NT2/D1 (cell line): Measurements from ENCODE around the gene MPP2.

ENCODE experiments used
- DNase-seq: peaks from one replicate; pipeline ENCODE4 v3.0.0-alpha.2; 2011; ENCODE audit warnings: low read depth, low spot score
- H3K27me3 ChIP-seq: 2 replicates; pipeline ENCODE4 v1.6.0; 2011; ENCODE audit warnings: mild to moderate bottlenecking; ENCODE audit not compliant: insufficient read length, insufficient read depth
- H3K36me3 ChIP-seq: 2 replicates; pipeline ENCODE4 v1.6.1; 2011; ENCODE audit warnings: mild to moderate bottlenecking, low read length, mixed read lengths; ENCODE audit not compliant: insufficient read depth, insufficient read length
- H3K4me1 ChIP-seq: 2 replicates; pipeline ENCODE4 v1.5.1; 2011; ENCODE audit not compliant: insufficient read depth, insufficient read length
- H3K4me3 ChIP-seq: 2 replicates; pipeline ENCODE4 v1.5.1; 2011; ENCODE audit warnings: low read depth; ENCODE audit not compliant: insufficient read length
- H3K9ac ChIP-seq: 2 replicates; pipeline ENCODE4 v1.6.0; 2011; ENCODE audit warnings: low read depth; ENCODE audit not compliant: insufficient read length
- H3K9me3 ChIP-seq: 2 replicates; pipeline ENCODE4 v1.5.1; 2011; ENCODE audit warnings: mild to moderate bottlenecking, low read length; ENCODE audit not compliant: insufficient read depth
- SUZ12 ChIP-seq: IDR thresholded peaks from 2 replicates; pipeline ENCODE4 v1.6.1; 2011; ENCODE audit not compliant: insufficient read length, insufficient read depth; ENCODE audit errors: extremely low read depth
- YY1 ChIP-seq: IDR thresholded peaks from 2 replicates; pipeline ENCODE4 v1.6.1; 2011; ENCODE audit not compliant: insufficient read length, insufficient read depth
- ZNF274 ChIP-seq: IDR thresholded peaks from 2 replicates; pipeline ENCODE4 v1.6.1; 2011; ENCODE audit warnings: mild to moderate bottlenecking, low read depth, low read length

The MPP2 gene

GRCh38 chr17:43878260-43879175, 28.8 kb downstream of the MPP2 start:
- Histone ChIP-seq H3K27me3 (no peaks in the 10 kb centered on the region), H3K36me3 (peaks cover 27% of the 10 kb centered on the region), H3K9ac (peak overlapping the region; percentile 58), H3K4me3 (no peak overlapping the region), H3K9me3 (no peaks in the 10 kb centered on the region), H3K4me1 (peaks cover 15% of the 10 kb centered on the region)
- DNase-seq = peak; percentile 68
- TF ChIP-seq YY1 (no peak), ZNF274 (no peak), SUZ12 (no peak)

DNA sequence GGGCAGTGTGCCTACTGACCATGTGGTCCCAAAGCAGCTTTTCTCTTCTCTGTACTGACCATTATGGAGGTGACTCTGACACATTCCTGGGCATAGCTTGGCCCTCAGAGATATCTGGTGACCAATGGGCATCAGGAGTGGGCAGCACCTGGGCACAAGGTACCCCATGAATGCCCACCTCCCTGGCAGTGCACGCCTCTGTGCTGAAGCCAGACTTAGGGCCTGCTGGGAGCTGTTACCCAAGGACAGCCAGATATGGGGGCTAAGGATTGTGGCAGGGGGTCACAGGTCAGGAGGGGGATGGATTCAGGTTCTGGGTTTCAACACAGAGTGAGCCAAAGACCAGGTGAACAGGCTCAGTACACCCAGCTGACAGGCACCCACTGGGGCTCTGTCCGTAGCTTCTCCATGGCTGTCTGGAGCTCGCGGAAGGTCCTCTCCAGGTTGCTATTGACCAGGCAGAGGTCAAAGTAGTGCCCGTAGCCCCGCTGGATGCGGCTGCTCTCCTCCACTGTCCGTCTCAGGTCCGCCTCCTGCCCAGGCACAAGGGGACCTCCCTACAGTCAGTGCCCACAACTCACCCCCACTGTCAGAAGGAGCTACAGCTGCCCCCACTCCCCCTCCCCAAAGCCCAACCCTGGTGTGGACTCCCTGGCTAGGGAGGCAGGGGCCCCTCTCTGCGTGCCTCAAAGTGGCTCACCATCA, 29.7 kb downstream of the MPP2 start:
- no peak for TF ChIP-seq SUZ12
- TF ChIP-seq ZNF274 = no peak
- TF ChIP-seq YY1 = no peak
- Histone ChIP-seq H3K9me3 (no peaks in the 10 kb centered on the region), H3K4me1 (peaks cover 15% of the 10 kb centered on the region), H3K4me3 (no peak overlapping the region), H3K9ac (no peak overlapping the region), H3K36me3 (peaks cover 27% of the 10 kb centered on the region), H3K27me3 (no peaks in the 10 kb centered on the region)
- DNase-seq = no peak

GRCh38 chr17:43877031-43877430, 30.3 kb downstream of the MPP2 start:
- peaks cover 25% of the 10 kb centered on the region for H3K36me3 ChIP-seq
- no peaks in the 10 kb centered on the region for H3K9me3 ChIP-seq
- no peaks in the 10 kb centered on the region for H3K27me3 ChIP-seq
- H3K9ac ChIP-seq = no peak overlapping the region
- no peak overlapping the region for H3K4me3 ChIP-seq
- TF ChIP-seq SUZ12 = no peak
- no peak for TF ChIP-seq ZNF274
- no peak for TF ChIP-seq YY1
- peaks cover 15% of the 10 kb centered on the region for H3K4me1 ChIP-seq
- DNase-seq = no peak

DNA sequence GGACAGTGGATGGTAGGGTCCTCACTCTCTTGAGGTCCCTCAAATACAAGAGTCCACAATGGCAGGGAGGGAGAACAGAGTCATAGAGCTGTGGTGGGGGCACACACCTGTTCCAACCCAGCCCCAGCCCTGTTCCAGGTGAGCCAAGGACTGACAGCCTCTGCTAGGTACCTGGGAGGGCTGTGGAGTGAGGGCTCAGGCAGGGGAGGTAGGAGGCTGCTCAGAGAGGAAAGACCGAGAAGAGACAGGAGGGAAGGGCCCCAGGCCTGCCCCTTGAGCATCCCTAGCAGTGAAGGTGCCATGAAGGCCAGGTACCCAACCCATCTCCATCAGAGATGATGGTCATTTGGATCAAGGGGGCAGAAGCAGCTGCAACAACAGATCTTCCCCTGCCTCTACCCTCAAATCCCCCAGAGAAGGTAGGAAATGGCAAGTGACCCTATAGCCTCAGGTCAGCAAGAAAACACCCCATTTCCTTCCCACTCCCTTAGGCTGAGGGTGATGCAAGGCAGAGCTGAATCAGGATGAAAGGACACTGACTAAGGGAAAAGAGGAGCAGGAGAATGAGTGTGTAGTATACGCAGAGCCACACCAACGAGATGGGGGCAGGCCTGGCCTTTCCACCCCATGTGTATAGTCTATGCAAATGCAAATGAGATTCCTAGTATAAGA, 31.7 kb downstream of the MPP2 start:
- H3K4me3 ChIP-seq = no peak overlapping the region
- H3K36me3 ChIP-seq = peaks cover 14% of the 10 kb centered on the region
- no peak overlapping the region for H3K9ac ChIP-seq
- no peaks in the 10 kb centered on the region for H3K9me3 ChIP-seq
- no peaks in the 10 kb centered on the region for H3K27me3 ChIP-seq
- H3K4me1 ChIP-seq = peaks cover 15% of the 10 kb centered on the region
- TF ChIP-seq SUZ12 = no peak
- no peak for TF ChIP-seq ZNF274
- no peak for TF ChIP-seq YY1
- DNase-seq = no peak

- H3K9ac ChIP-seq = no peak overlapping the region
- H3K4me1 ChIP-seq = peaks cover 7% of the 10 kb centered on the region
- DNase-seq = no peak
- H3K36me3 ChIP-seq = peaks cover 11% of the 10 kb centered on the region
- H3K9me3 ChIP-seq = no peaks in the 10 kb centered on the region
- TF ChIP-seq ZNF274 (no peak), YY1 (no peak), SUZ12 (no peak)
- H3K4me3 ChIP-seq = no peak overlapping the region
- H3K27me3 ChIP-seq = no peaks in the 10 kb centered on the region
Observed at GRCh38 chr17:43874293-43874692, 33.0 kb downstream of the MPP2 start.

DNA sequence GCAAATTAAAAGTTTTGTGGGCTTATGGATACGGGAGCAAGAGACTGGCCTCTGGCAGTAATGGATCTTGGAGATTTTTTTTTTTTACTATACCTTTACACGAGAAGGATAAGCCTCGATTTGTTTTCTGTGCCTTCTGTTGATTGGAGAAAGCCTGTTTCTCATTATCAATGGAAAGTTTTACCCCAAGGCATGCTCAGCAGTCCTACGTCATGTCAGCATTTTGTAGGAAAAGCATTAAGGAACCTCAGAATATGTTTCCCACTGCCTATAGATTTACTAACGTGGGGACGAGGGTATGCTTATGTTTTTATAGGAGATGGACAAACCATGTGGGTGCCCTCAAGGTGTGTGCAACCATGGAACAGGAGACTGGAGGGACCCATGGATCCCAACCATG, 33.5 kb downstream of the MPP2 start:
- Histone ChIP-seq H3K4me3 (no peak overlapping the region), H3K36me3 (peaks cover 11% of the 10 kb centered on the region), H3K9me3 (no peaks in the 10 kb centered on the region), H3K27me3 (no peaks in the 10 kb centered on the region), H3K4me1 (peaks cover 2% of the 10 kb centered on the region), H3K9ac (no peak overlapping the region)
- TF ChIP-seq YY1 (no peak), SUZ12 (no peak), ZNF274 (no peak)
- no peak for DNase-seq
